IPS-NIHi7 (cell line): Measurements from ENCODE around the gene CEP104.

Source experiments
- DNase-seq: peaks from one replicate; pipeline ENCODE4 v3.0.0; 2012; ENCODE audit warnings: mixed read lengths; ENCODE audit errors: extremely low spot score

Gene CEP104

DNA sequence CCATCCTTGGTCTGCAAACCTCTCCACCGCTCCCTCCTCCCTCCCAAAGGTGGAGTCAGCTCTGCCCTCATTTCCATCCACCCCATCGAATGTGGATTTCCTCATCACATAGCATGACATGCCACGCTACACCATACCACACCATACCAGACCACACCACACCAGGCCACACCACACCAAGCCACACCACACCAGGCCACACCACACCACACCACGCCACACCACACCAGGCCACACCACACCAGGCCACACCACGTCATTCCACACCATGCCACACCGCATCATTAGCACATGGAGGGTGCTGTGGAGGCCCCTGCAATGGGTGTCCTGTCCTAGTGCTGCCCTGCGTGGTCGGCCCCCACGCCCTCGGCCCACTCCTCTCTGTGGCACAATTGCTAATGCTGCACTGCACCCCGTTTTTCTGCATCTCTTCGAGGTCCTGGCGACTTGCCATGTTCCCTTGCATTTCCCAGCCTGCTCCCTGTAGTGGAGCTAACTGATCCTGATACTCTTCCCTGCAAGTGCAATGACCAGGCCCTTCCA is 11.5 kb upstream of the CEP104 start:
- no peak for DNase-seq

DNA sequence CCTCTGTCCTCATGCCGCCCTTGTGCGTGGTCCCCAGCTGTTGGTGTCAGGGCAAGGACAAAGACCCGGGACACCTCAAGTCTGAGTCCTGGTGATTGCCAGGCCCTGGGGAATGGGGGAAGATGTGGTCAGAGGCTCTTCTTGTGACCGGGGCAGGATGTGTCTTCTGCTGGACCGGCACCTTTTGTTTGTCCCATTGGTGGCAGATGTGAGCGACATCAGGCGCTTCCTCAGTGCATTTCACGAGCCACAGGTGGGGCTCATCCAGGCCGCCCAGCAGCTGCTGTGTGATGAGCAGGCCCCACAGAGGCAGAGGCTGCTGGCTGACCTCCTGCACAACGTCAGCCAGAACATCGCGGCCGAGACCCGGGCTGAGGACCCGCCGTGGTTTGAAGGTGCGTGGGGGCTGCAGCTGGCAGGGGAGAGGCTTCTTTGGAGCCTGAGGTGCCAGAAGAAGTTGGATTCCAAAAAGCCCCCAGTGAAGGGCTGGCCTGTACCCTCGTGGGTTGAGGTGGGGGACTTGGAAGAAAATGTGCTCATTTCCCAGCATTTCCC is 8.7 kb upstream of the CEP104 start:
- DNase-seq: no peak

DNA sequence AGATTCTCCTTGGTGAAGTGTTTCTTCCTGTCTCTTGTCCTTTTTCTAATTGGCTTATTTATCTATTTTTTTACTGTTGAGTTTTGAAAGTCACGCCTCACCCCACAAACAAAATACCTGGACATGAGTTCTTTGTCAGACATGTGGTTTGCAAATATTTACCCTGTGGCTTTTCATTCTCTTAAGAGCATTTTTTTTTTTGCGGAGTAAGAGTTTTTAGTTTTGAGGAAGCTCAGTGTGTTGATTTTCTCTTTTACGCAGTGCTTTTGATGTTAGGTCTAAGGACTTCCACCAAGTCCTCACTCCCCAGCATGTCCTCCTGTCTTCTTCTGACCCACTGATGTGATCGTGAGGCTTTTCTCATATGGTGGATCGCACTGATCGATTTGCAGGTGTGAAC is 7.9 kb upstream of the CEP104 start:
- no peak for DNase-seq

DNA sequence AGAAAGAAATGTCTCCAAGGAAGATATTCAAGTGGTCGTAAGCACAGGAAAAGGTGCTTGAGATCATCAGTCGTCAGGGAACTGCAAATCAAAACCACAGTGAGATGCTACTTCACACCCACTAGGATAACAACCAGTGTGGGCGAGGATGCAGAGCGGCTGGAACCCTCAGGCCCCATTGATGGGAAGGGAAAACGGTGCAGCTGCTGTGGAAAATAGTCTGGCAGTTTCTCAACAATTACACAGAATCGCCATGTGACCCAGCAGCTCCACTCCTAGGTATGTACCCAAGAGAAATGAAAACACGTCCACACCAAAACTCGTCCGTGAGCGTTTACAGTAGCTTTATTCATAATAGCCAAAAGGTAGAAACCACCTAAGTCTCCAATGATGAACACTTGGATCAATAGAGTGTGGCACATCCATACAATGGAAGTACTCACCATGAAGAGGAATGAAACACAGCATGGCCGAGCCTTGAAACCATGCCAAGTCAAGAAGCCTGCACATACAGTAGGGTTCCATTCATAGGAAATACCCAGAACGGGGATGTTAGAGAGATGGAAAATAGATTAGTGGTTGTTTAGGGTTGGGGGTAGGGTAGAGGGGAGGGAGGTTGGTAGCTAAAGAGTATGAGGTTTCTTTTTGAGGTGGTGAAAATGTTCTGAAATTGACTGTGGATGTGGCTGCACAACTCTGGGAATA is 6.4 kb upstream of the CEP104 start:
- DNase-seq: no peak

DNA sequence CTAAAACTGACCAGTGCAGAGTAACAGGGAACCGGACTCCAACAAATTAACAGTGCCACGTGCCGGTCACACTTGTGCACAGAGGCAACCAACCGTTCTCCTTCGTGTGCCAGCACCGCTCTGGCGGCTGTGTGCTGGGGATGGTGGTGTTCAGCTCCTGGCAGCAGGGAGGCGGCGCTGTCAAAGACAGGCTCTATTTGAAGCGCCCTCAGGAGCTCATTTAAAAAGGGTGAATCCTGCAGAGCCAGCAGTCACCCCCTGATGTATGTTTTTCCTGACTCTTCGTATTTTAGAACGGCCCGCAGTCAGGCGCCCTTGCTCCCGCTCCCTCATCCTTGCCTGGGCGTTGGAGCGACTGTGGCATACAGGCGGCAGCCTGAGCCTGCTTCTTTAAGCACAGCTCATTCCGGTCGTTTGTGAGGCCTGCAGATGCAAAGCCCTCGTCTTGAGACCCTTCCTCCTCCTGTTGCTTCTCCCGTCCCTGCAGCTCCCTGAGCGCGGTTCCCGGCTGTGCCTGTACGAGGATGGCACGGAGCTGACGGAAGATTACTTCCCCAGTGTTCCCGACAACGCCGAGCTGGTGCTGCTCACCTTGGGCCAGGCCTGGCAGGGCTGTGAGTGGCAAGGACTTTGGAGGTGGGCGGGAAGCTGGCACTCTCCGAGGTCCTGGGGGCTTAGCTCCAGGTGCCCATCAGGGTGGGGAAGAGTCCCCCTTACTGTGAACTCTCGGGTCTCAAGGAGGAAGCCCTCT is 1.4 kb upstream of the CEP104 start:
- DNase-seq: no peak

DNA sequence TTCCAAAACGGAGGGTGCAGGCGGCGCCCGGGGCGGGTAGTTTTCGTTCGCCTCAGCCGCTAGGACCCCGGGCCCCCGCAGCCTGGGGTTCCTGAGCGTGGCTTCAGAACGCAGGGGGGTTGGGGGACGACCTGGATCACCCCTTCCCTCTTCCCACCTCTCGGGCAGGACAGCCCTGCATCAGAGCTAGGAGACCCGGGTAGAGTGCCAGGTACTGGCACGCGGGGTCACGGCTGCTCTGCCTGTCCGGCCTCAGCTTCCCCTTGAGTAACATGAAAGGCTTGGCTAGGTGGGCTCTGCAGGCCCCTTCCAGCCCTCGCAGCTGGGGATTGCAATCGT is 749 bp upstream of the CEP104 start:
- no peak for DNase-seq

DNA sequence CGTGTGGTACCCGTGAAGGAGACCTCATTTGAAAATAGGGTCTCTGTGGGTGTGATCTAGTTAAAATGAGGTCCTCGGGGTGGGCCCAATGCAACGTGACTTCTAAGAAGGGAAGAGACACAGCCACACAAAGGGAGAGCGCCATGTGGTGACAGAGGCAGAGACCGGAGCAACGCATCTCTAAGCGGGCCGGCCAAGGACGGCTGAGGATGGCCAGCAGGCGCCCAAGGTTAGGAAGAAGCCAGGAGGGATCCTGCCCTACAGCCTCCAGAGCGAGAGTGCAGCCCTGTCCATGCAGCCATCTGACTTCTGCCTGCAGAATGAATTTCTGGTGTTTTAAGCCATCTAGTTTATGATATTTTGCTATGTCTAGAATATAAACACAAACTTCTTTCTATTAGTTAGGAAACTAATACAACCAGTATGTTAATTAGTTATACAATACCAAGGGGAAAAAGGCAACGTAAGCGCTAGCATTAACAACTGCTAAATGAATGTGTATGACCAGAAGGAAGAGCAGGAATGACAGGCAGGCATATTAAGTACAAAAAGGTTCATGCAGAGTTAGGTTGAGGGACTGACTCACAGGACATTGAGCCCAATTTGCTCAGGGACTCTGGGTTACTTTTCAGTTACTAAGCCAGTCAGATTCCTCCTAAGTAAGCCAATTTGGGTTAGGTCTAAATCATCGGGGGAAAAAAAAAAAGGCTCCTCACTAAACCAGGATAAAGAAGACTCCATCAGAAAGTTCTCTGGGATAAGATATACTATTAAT is 4.1 kb downstream of the CEP104 start:
- DNase-seq: no peak

DNA sequence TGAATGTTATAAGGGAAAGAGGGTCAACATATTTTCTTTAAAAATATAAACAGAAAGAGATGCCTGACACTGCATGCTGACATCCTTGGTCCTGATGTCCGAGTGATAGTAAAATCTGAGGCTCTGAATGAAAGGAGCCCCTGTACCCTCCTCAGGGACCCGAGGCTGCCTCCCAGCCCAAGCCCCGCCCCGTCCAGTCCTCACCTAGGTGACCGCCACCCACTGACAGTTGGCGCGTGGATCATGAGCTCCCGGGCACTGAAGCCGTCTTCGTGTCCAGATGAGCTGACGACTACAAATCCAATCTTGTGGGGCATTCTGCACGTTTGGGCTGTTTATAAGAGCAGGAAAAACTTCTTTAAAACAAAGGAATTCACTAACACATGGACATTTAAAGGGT is 4.9 kb downstream of the CEP104 start:
- no peak for DNase-seq

DNA sequence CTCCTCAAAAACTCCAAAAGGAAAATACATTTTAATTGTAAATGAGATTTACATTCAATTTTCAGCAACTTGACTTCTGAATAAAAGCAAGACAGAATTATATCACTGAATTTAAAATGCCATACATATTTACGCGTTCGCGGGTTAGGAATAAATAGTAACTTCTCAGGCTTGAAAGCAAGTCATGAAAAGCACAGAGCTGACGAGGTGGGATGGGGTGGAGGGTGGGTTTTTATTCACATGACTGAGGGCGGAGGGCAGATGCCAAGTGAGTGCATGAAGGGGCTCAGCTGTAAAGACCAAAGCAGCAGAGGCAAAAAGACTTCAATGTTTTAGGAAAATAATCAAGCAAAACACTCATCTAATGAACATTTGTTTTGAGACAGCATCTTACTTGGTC is 5.7 kb downstream of the CEP104 start:
- DNase-seq: no peak

DNA sequence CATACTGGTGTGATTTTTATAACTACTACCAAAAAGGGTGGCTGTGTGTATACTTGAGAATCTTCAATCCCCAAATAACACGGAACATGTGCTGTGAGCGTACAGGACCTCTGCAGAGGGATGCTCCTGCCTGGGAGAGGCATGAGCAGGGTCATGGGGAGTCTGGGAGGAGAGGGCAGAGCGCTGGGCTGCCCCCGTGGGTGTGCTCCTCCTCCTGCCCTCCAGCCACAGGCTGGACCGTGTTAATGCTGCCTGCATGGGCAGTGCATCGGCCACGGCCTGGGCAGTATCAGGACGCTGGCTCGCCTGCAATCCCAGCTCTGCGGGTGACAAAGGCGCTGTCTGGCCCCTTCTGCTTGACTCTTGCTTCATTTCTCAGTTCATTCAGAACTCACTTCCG is 6.2 kb downstream of the CEP104 start:
- DNase-seq: no peak

DNA sequence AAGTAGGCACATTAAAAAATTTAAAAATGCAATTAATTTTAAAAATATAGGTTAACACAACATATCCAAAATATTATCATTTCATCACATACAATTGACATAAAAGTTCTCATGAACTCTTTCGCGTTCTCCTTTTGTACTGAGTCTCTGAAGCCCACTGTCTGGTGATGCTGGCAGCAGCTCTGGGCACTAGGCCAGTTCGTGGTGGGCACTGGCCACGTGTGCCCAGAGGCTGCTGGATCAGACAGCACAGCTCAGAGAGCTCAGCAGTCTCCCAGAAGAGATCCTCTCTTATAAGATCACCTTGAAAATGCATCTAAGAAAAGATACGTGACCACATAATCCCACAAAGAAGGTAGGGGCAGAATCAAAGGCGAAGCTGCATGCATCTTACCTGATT is 9.9 kb downstream of the CEP104 start:
- DNase-seq: no peak

DNA sequence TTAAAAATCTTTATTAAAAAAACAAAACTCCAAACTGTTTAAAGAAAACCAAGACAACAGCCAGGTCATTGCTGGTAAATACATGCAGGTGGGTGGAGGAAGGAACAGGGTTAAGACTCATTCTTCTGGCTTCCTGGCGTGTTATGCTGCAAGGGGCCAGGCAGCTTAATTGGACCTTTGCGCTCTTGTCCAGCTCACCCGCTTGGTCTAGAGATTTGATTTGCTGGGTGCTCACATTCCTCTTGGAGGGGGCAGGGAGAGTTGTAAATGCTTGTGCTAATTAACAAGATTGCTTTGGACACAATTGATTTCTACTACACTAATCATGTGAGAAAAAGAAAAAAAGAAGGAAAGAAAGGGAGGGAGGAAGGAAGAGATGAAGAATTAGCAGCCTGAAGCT is 10.5 kb downstream of the CEP104 start:
- DNase-seq: no peak

DNA sequence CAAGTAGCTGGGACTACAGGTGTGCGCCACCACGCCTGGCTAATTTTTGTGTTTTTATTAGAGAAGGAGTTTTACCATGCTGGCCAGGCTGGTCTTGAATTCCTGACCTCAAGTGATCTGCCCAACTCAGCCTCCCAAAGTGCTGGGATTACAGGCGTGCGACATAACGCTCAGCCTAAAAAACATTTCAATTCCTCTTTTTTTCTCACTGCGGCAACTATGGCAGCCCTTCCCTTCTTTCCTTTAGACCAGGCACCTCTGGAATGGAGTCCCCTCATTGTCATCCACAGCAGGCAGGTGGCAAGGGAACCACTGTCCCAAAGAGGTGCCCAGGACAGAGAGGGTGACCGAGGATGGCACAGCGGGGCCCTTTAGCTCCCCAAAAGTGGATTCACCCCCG is 14.1 kb downstream of the CEP104 start:
- DNase-seq: no peak

DNA sequence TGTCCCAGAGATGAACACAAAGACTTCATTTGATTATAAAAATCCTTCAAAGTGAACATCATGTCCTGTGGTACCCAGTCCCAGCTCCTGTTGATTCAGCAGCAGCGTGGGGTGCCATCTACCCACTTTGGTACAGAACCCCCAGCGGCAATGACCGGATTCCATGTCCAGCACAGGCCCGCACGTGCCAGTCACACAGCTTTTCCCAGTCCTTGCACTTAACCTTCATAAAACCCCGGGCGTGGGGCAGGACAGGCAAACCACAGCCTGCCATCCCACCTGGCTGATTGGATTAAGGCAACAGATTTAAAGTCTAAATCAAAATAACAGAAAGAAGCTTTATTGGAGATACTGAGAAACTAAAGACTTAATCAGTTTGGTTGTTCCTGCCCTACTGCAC is 15.5 kb downstream of the CEP104 start:
- DNase-seq: no peak

DNA sequence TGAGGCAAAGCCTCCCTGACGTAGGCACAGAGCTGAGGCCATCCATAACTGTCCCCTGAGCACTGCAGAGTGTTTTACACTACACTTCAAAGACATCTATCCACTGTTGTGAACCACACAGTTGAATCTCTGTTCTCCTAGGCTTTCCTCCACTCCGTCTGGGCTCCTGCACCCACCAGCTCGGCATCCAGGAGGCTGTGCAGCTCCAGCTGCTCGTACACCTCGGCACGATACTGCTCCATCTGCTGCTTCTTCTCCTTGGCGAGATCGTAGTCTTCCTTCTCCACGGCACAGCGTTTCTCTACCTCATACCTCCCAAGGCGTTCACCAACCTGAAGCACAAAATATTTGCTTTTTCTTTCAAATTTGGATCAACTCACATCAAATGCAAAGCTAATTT is 18.2 kb downstream of the CEP104 start:
- no peak for DNase-seq

DNA sequence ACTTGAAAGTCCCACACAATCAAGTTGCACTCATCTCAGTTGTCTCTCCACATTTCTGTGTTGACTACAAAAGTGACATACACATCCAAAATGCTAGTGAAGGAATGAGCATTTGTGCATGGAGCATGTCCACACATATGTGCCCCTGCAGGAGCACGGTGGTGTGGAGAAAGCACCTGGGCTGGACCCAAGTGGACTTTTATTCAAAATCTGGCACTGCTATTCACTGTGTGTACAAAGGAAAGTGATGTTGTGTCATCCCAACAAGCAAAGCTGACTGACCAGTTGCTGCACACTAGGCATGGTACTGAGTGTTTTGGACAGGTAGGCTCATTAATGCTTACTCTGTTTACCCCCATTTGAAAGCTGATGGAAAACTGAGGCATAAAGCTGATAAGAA is 19.3 kb downstream of the CEP104 start:
- DNase-seq: no peak

DNA sequence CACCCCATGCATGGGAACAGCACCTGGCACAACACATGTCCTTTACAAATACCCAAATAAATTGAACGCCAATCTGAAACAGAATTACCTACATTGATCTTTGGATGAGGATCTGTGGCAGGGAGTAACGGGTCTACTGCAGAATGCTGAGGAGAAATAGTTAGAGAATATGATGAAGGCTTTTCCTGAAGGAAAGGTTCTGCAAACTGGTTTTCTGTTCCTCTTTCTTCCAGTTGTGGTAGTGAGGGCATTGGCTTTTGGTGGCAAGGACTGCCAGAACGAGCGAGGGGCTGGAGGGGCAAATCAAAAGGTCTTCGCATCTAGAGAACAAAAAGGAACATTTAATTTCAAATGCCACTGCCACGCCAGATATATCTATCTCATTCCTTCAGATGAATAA is 19.8 kb downstream of the CEP104 start:
- no peak for DNase-seq

DNA sequence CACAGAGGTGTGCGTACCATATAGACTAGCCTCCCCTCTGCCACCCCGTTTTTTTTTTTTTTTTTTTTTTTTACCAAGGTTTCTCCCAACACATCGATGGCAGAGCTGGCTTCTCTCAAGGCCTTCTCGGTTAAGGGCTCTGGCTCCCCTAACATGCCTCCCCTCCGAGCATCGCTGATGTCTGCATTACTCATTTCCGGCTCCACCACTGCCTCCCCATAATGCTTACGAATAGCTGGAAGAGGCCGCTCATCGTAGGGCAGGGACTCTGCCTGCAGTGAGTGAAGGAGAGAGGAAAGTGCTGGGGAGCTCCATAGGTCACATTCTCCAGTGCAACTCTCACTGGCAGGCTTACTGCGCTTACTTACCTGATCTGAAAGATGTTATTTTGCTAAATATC is 20.6 kb downstream of the CEP104 start:
- DNase-seq: no peak

DNA sequence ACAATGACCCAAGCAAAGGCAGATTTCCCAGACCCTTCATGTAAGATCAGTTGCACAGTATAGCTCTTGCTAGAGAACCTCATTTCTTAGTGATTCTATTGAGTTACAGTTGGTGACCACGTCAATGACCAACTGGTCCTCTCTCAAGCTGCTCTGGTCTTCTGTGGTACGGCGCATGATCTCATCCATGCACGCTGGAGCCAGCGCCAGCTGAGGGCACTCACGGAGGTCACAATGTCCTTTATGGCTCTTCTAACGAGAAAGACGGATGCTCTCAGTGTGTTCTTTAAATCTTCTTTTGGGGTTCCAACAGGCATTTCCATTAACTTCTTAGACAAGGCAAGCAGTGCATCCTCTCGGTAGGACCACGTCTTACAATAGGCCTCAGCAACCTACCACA is 22.3 kb downstream of the CEP104 start:
- DNase-seq: no peak

DNA sequence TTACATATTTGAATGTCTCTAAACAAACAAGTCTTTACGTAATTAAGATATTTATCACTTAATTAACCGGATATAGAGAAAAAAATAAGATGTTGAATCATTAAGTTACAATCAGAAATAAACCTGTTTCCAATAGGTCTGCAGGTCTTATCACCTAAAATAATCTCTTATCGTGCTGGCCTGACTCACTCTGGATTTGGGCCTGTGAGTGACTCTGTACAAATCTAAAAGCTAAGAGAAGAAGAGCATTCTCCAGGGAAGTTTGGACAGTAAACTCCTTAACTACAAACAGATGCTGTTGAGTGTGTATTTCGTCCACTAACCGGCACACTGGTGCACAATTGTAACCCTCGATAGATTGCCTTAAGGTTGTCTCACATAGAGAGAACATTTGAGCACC is 25.3 kb downstream of the CEP104 start:
- no peak for DNase-seq

DNA sequence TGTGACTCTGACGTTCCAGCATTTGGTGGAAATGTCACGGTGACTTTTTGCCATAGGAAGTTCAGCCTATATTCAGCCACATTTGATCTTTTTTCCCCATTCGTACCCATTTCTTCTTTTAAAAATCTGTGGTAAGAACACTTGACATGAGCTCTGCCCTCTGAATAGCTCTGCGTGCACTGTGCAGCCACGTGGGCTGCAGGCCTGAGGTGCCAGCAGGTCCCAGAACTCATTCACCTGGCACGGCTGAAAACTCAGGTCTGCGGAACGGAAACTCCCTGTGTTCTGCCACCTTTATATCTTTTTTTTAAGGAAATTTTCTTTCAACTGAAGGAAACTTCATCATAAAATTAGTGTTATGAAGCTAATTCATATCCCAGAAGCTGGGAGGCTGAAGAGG is 28.6 kb downstream of the CEP104 start:
- no peak for DNase-seq

DNA sequence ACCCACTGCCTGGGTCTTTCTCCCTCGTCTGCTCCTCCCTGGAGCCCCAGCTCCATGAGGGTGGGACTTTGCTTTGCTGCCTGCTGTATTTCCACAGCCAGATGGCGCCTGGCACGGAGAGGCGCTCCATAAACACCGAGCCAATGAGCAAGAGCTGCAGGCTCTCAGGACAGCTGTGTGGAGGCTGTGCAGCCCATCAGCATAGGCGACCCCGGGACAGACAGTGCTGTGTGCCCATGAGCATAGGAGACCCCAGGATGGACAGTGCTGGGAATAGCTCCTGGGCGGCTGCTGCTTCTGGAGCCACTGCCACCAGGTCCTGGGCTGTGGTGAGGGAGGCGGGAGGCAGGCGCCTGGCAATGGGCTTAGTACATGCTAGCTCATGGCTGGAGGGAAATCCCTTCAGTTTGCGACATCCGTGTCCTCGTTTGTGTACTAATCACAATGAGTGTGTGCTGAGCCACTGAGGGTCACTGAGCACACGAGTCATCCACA is 29.2 kb downstream of the CEP104 start:
- peak; percentile 78 for DNase-seq
